ENCODE measurements around the gene ITPK1. TPM values are rescaled to one million over a fixed set of nuclear protein-coding genes. Genes with fewer than 3 reads are reported as not detected.
"Not testable (repeated sequence)": the region's sequence is repeated elsewhere in the genome, so short reads cannot be mapped to it uniquely, and the experiment has no call there.

Gene ITPK1
- total RNA-seq, 2 experiments from 2014 or later: 17.8 to 34.7 TPM

DNA sequence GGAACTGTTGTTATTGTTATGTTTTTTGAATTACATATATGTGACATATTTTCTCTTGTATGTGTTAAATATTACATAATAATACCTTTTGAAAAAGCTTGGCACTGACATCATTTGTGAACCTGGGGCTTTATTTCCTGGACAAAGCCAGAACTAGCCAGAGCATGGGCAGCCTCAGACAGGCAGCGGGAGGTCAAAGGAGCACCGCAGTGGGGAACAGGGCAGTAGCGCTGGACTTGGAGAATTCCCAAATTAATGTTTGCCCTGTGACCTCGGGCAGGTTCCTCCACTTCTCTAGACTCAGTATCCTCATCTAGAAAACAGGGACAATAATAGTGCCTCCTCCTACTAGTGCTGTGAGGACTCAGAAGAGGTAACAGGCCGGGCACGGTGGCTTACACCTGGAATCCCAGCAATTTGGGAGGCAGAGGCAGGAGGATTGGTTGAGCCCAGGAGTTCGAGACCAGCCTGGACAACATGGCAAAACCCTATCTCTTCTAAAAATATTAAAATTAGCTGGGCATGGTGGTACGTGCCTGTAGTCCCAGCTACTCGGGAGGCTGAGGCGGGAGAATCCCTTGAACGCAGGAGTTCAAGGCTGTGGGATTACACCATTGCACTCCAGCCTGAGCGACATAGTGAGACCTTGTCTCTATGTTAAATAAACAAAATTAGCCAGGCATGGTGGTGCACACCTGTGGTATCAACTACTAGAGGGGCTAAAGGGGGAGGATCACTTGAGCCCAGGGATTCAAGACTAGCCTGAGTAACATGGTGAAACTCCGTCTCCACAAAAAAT, 27.3 kb upstream of the ITPK1 start:
- Histone ChIP-seq H2AFZ (ENCODE audit: low read length) (no peak overlapping the region), H3K27ac (ENCODE audit: low read depth, low read length, poor library complexity, severe bottlenecking) (no peak overlapping the region), H3K79me2 (ENCODE audit: insufficient read depth, low read depth, low read length) (no peaks in the 10 kb centered on the region), H3K9me2 (ENCODE audit: insufficient read depth, low read length) (no peaks in the 10 kb centered on the region), H3K9me3 (ENCODE audit: low read length) (no peaks in the 10 kb centered on the region), H3K4me3 (ENCODE audit: low read depth, low read length, poor library complexity, severe bottlenecking) (no peak overlapping the region), H3K4me1 (ENCODE audit: insufficient read depth, low read length, poor library complexity, severe bottlenecking) (no peaks in the 10 kb centered on the region), H3K36me3 (ENCODE audit: insufficient read depth, low read length) (no peaks in the 10 kb centered on the region), H4K20me1 (ENCODE audit: insufficient read depth, low read length) (no peaks in the 10 kb centered on the region), H3K4me2 (ENCODE audit: low read length) (no peak overlapping the region)
- no peak for DNase-seq (ENCODE audit: low spot score)
- POLR2A ChIA-PET: no interaction called here
- BruUV-seq (replicated peaks): no TSS peak
- TF ChIP-seq EZH2phosphoT487 (IDR thresholded peaks at IDR 0.05; ENCODE audit: borderline replicate concordance, low read depth, low read length): no peak
- TF ChIP-seq CTCF (conservative IDR thresholded peaks at IDR 0.05; ENCODE audit: low read length): no peak
- intact Hi-C loops (cut with micrococcal nuclease; ENCODE audit: unreplicated experiment): no loop called here
- CTCF ChIA-PET (ENCODE audit: unreplicated experiment): interaction anchor here (0.6 kb wide), 1 partner anchor 138 kb away, joined by 3 read pairs; no protein-coding TSS in a partner anchor

DNA sequence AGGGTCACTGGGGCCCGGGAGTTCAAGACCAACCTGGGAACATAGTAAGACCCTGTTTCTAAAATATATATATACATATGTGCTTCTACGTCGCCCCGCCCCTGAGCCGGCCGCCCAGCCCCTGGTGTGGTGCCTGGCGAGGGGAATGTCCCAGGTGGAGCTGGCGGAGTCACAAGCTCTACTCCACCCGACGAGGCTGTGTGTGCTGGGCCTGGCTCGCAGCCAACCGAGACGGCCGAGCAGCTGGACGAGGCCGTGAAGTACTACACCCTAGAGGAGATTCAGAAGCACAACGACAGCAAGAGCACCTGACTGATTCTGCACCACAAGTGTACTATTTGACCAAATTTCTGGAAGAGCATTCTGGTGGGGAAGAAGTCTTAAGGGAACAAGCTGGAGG, 22.1 kb upstream of the ITPK1 start:
- no TSS peak for BruUV-seq (replicated peaks)
- no peaks in the 10 kb centered on the region for H4K20me1 ChIP-seq (ENCODE audit: insufficient read depth, low read length)
- no peaks in the 10 kb centered on the region for H3K4me1 ChIP-seq (ENCODE audit: insufficient read depth, low read length, poor library complexity, severe bottlenecking)
- no peak; the same call in 1 of the 2 replicates for TF ChIP-seq CTCF (conservative IDR thresholded peaks at IDR 0.05; ENCODE audit: low read length)
- no peak for TF ChIP-seq EZH2phosphoT487 (IDR thresholded peaks at IDR 0.05; ENCODE audit: borderline replicate concordance, low read depth, low read length)
- H3K36me3 ChIP-seq (ENCODE audit: insufficient read depth, low read length): no peaks in the 10 kb centered on the region
- no peak overlapping the region for H3K4me2 ChIP-seq (ENCODE audit: low read length)
- intact Hi-C loops (cut with micrococcal nuclease; ENCODE audit: unreplicated experiment): no loop called here
- no peak overlapping the region for H3K4me3 ChIP-seq (ENCODE audit: low read depth, low read length, poor library complexity, severe bottlenecking)
- no peaks in the 10 kb centered on the region for H3K79me2 ChIP-seq (ENCODE audit: insufficient read depth, low read depth, low read length)
- no peaks in the 10 kb centered on the region for H3K9me2 ChIP-seq (ENCODE audit: insufficient read depth, low read length)
- ChIA-PET POLR2A (interaction anchor here (1.0 kb wide), 1 partner anchor 20 kb away, joined by 3 read pairs; no protein-coding TSS in a partner anchor), CTCF (ENCODE audit: unreplicated experiment) (no interaction called here)
- no peaks in the 10 kb centered on the region for H3K9me3 ChIP-seq (ENCODE audit: low read length)
- DNase-seq (ENCODE audit: low spot score): peak; percentile 24
- H2AFZ ChIP-seq (ENCODE audit: low read length): no peak overlapping the region
- H3K27ac ChIP-seq (ENCODE audit: low read depth, low read length, poor library complexity, severe bottlenecking): no peak overlapping the region

GRCh38 chr14:93136508-93136907, 20.8 kb upstream of the ITPK1 start:
- DNase-seq (ENCODE audit: low spot score); H3K27ac ChIP-seq (ENCODE audit: low read depth, low read length, poor library complexity, severe bottlenecking); H3K79me2 ChIP-seq (ENCODE audit: insufficient read depth, low read depth, low read length); H3K9me3 ChIP-seq (ENCODE audit: low read length); H3K9me2 ChIP-seq (ENCODE audit: insufficient read depth, low read length); H3K4me1 ChIP-seq (ENCODE audit: insufficient read depth, low read length, poor library complexity, severe bottlenecking); H3K36me3 ChIP-seq (ENCODE audit: insufficient read depth, low read length); H4K20me1 ChIP-seq (ENCODE audit: insufficient read depth, low read length); POLR2A ChIA-PET; H3K4me2 ChIP-seq (ENCODE audit: low read length); H2AFZ ChIP-seq (ENCODE audit: low read length); intact Hi-C loops (cut with micrococcal nuclease; ENCODE audit: unreplicated experiment); H3K4me3 ChIP-seq (ENCODE audit: low read depth, low read length, poor library complexity, severe bottlenecking); BruUV-seq (replicated peaks); CTCF ChIA-PET (ENCODE audit: unreplicated experiment): not testable (repeated sequence)

All from OCI-LY7 (cell line).